MV-4-11 (cell line): Measurements from ENCODE around the gene PKHD1.

Experiments
- DNase-seq: peaks from one replicate; lab custom pipeline; 2025; lab: John Stamatoyannopoulos, UW

PKHD1 gene, protein sequence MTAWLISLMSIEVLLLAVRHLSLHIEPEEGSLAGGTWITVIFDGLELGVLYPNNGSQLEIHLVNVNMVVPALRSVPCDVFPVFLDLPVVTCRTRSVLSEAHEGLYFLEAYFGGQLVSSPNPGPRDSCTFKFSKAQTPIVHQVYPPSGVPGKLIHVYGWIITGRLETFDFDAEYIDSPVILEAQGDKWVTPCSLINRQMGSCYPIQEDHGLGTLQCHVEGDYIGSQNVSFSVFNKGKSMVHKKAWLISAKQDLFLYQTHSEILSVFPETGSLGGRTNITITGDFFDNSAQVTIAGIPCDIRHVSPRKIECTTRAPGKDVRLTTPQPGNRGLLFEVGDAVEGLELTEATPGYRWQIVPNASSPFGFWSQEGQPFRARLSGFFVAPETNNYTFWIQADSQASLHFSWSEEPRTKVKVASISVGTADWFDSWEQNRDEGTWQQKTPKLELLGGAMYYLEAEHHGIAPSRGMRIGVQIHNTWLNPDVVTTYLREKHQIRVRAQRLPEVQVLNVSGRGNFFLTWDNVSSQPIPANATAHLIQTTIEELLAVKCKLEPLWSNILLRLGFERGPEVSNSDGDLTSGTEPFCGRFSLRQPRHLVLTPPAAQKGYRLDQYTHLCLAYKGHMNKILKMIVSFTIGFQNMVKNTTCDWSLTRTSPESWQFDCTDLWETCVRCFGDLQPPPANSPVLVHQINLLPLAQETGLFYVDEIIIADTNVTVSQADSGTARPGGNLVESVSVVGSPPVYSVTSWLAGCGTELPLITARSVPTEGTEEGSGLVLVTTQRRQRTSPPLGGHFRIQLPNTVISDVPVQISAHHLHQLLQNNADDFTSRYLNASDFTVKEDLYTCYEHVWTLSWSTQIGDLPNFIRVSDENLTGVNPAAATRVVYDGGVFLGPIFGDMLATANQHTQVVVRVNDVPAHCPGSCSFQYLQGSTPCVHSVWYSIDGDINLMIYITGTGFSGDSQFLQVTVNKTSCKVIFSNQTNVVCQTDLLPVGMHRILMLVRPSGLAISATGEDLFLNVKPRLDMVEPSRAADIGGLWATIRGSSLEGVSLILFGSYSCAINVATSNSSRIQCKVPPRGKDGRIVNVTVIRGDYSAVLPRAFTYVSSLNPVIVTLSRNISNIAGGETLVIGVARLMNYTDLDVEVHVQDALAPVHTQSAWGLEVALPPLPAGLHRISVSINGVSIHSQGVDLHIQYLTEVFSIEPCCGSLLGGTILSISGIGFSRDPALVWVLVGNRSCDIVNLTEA (N-terminal part only)

DNA sequence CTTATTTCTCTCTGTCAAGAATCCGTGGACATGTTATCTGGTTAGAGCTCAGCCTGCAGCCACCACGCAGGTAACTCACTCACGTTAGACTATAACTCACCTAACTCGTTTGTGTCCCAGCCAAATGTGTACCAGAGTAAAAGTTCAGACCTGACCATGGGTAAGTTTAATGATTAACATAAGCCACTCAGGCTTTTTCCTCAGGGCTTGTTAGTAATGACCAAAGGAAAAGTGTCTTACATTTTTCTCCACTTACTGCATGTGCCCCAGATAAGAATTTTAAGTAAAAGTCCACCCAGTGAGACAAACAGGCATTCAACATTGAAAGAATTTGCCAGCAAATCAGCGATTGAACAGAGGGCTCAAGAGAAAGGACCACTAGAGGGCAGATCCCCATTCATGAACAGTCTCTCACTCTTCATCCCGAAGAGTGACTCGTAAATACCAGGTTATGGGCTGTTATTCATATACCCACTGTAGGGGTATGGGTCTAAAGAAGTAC lies at the start of gene PKHD1:
Gene PKHD1, minus strand, starts transcription at position 116 of the 502 bp plus-strand sequence. CDS start 2,680 bp downstream, outside the sequence.
- DNase-seq: no peak

DNA sequence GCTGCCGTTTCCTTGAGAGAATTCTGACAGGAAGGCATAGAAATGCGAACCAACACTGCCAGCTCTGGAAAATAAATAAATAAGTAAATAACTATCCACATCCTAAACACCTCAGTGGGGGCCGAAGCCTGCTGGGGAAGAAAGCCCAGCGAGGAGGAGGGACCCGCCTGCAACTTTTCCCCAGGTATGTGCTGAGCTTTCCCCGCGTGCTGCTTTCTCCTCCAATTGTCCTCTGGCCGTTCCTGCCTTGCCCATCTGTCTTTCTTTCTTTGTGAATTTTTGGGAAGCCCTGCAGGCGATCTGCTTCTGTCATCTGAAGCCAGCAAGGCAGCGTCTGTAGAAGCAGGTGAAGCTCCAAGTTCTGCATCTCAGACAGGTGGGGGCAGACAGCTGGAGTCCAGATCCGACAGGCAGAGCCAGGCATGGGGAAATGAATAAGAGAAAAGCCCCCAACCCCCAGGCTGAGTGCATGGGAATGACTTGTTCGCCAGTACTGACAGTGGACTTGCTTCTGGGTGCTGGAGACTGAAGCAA lies 49.6 kb upstream of the PKHD1 start:
- DNase-seq: no peak

DNA sequence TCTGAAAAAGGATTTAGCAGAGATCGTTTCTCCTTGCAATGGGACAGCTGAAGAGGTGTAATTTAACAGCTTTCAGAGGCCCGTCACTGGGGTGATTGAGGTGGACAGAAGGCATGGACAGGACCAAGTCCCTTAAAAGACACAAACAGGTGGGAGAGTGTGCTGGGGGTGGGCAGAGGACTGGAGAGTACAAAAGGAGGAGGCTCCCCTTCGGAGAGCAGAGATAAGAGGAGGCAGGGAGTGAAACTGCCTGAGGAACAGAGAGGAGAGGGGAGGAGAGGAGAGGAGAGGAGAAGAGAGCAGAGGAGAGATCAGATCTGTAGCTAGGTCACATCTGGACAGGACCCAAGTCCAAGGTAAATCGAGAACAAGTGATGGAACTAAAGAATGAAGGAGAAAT lies 48.6 kb upstream of the PKHD1 start:
- DNase-seq: no peak

DNA sequence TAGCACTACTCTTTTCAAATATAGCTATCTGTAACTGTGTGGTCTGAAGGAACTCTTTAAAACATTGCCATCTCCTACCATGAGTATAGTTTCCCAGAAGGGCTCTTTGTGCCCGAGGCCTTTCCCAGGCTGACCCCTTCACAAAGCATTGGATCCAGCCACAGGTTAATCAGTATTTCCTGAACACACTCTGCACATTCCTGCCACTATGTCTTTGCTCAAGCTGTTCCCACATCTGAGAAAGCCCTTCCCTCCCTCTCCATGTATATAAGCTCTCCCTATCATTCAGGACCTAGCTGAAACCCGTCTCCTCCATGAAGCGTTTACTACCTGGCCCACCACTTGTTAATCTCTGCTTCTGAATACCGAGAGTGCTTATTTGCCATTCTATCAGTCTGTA lies 47.8 kb upstream of the PKHD1 start:
- DNase-seq: no peak

DNA sequence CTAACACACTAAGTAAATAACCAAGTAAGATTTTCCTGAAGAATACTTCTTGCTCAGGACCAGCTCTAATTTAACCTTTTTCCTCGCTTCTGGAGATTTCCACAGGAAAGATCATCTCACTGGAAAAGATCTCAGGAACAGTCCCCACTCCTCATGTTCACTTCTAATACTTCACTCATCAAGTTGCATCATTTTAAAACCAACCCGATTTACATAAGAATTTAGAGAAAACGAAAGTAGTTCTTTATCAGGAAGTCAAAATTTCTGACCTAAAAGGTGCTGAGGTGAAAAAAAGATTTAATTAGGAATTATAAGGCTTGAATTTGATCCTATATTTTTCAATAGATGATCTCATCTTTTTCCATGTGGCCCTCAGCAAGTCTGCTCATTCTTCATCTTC lies 46.6 kb upstream of the PKHD1 start:
- DNase-seq: no peak

DNA sequence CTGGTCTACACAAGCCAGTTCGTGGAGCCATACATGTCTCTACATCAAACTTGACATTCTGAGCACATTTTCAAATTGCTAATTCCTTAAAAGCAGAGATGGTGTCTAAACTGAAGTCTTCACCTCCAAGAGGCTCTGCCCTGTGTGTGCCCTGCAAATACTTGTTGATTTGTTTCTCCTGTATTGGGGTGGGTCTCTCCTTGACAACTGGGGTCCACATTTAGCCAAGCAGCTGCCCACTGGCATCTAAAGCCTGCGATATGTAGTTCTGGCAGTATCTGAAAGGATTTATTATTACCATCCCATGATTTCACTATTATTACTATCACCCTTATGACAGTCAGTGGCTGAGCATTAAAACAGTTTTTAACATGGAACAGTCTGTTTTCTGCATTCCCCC lies 45.9 kb upstream of the PKHD1 start:
- no peak for DNase-seq

DNA sequence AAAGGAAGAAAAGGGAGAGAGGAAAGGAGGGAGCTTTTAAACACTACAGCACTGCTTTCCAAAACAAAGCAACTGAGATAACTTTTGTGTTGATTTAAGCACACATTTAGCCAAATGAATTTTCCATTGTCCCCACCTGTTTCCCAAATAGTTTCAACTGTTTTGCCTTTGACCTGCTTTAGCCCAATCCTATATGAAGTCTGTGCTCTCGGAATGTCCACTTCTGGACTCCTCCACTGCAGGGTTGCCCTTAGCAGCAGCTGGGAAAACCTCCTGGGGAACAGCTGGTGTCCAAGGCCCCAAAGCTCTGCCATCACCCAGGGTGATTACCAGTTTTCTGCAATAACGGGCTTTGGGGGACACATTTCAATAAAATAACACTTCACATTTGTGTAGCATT lies 44.9 kb upstream of the PKHD1 start:
- no peak for DNase-seq

DNA sequence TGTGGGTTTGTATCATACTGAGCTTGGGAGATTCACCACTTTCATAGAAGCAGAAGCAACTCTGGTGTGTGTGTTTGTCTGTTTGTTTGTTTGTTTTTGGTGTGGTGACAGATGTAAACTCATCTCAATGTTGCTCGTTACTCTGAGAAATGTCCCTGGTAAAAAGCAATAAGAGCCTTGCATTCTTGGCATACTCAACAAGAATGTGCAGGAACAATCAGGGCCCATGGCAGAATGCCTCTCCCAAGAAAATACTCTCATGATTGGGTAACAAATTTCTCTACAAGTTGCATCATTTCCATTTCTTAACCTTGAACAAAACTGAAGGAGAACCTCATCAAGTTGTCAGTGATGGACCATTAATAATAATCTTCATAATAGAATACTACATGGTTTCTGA lies 43.0 kb upstream of the PKHD1 start:
- DNase-seq: no peak

DNA sequence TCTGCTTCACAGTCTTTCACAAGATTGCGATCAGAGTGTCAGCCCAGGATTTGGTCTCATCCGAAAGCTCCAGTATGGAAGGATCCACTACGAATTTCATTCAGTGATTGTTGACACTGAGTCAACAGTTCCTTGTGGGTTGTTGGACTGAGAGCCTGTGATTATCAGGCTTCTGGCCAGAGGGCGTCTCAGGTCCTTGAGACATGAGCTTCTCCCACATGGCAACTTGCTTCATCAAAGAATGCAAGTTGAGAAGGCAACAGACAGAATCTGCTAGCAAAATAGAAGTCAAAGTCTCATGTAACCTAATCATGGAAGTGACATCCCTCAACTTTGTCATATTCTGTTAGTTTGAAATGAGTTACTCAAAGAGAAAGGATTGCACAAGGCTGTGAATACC lies 40.5 kb upstream of the PKHD1 start:
- no peak for DNase-seq

DNA sequence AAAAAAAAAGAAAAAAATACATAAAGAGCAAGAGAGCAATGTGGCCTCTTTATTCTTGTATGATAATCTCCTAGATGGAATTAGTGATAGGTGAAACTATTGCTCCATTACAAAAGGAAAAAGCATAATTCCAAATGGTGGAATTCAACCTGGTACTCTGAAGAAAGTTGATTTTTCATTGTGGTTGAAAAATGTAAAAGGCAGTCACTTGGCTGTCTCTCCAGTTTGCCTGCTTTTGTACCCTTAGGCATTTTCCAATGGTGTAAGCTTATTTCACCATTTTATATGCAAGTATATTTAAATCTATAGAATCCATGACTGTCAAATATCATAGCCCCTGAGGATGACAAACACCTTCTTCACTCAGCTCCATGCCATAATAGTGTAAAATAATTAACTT lies 38.8 kb upstream of the PKHD1 start:
- no peak for DNase-seq

DNA sequence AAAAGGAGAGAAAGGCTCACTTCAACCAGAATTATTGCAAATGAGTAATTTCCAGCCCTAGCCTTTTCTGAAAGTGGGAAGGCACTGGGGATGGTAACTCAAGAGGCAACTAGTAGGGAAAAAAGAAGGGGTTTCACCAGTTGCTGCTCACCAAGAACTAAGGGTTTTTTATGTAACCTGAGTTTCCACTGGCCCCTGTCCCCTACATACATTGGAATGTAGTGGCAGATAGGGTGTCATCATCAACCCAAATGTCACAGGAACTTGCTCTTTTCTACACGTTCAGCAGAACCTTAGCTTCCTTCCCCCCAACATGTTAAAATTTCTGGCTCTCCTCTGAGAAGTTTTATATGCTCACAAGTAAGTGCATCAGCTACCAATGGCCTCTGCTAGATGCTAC lies 38.2 kb upstream of the PKHD1 start:
- DNase-seq: no peak

DNA sequence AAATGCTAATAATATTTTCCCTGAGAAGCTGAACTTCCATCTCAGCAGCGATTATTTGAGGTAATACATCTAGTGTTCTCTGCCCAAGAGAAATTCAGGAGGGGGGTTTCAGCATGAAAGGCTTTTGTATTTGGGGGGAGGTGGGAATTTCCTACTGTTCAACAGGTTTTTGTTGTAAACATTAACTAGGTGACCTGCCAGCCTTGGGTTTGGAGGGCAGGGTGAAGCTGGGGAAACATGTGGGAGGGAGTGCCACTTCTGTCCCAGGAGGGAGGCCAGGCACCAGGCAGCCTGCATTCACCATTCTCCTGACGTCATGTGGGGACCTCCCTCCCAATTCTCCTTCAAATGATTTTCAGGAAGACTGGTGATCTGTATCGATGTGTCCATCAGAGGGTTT lies 37.7 kb upstream of the PKHD1 start:
- no peak for DNase-seq

DNA sequence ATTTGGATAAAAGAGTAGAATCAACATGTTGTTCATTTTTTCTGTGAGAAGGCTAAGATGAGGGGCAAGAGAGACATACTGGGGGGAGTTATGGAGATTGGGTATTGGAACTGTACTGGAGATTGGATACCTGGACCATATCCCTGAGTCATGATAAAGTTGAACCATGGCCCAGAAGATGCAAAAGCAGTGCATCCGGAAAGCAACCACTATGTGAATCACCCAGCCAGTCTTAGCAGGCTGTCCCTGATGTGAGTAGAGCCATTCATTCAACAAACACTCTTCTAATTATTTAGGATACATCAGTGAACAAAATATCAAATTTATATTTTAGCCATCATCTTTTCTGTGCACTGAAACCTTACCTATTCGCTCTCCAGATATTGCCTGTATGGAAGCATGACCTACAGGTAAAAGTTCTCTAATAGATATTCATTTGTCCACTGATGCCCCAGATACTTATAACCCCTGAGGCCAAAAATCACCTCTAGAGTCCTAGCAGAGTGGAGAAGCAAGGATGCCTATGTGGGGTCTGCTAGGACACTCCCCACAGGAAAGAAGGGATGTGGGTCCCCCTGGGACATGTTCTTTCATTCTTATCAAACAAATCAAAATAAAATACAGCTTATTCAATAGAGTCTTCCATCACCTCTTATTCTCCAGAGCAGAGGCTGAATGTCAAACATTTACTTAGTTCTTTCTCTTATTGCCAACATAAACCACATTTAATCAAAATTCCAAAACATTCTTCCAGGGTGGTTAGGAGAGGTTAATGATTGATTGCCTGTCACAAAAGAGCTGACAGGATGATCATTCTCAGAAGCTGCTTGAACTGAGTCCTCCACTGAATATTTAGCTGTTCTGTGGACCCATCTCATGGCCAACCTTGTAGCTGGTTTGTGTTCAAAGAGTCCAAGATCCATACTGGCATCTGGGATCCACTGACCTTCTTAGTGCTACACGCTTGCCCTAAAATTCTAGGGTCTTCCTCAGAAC lies 37.0 kb upstream of the PKHD1 start:
- no peak for DNase-seq

DNA sequence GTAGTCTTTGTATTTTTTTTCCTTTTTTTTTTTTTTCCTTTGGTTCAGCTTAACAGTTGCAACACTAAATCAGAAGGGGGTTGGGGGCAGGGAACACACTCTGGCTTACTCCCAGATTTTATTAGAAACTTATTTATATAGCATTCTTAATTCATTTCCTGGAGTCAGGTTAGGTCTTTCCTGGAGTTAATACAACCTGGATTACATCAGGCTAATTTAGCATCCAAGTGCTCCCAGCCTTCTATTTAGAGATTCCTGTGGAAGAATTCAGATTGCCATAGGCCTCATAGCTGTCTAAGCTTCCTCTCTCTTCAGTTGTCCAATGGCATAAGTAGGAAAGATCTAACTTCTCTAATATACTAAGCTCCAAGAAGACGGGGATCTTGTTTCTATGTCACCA lies 35.8 kb upstream of the PKHD1 start:
- no peak for DNase-seq

DNA sequence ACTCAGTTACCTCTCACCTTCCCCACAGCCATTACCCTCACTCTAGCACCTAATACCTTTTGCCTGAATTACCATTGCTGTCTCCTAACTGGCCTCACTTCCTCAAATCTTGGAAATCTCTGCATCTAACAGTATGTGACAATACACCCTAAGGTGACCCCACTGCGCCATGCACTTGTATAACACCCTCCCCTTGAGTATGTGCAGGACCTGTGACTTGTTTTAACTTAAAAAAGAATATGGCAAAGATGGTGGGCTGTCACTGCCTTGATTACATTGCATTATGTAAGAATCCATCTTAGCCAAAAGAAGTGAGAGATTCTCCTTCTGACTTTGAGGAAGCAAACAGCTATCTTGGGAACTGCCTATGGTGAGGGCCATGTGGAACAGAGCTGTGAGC lies 29.9 kb upstream of the PKHD1 start:
- no peak for DNase-seq

DNA sequence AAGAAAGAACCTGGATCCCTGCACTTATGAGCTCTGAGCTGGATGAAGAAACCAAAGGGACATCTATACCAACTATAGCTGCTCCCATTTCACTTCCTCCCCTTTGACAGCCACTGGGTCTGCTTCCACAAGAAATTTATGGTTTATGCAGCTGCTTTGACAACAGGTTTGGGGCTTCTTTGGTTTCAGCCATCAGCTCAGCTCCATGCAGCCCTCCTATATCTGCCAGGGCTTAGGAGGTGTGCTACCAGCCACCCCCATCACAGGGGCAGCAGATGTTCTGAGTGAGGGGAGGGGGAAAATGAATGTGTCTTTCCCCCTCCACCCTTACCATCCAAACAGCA lies 29.2 kb upstream of the PKHD1 start:
- DNase-seq: no peak

DNA sequence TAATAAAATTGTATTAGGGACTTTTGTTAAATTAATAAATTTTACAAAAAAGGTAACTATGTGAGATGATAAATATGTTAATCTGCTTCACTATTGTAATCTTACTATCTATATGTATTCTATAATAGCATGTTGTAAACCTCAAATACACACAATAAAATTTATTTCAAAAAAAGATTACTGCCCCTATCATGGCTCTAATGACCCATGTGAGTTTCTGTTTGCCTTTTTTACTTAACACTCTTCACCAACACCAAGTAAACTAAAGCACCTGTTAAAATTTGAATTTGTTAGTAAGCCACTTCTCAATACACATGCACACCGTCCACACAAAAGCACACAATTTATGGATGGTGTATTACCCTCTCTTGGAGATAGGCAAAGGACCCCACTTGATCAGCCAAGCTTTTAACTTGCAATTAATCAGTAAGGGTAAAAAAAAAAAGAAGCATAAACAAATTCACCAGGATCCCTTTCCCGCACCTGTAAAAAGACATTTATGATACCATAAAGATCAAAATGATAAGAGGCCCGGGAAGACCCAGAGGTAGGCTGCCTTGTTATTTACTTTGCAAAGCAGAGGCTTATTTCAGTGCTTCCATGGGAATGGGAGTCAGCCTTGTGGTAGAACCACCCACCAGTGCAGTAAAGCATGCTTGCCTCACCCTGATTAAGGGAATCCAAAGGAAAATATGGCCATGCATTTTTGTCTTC lies 28.6 kb upstream of the PKHD1 start:
- DNase-seq: no peak

DNA sequence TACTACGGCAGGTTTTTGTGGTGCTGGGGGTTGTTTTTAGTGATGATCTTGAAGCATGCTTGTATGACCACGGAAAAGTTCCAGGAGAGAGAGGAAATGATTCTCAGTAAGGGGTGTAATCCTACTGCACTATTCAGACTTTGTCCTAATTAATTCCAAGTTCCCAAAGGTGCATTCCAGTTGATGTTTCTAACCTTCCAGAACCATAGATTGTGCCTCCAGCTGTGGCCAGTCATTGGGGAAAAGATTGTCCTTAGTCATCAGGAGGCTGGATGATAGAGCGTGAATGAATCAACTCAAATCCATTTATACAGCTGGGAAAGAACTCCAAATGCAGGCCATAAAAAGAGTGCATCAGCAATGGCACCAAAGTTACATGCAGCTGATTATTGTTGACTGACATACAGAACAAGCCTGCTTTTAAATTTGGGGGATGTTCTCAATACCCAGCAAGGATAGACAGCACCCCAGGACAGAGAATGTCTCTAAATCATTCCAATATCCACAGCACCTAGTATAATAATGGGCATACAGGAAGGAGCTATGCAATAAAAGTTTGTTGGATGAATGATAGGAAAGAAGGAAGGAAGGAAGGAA lies 27.8 kb upstream of the PKHD1 start:
- DNase-seq: no peak

DNA sequence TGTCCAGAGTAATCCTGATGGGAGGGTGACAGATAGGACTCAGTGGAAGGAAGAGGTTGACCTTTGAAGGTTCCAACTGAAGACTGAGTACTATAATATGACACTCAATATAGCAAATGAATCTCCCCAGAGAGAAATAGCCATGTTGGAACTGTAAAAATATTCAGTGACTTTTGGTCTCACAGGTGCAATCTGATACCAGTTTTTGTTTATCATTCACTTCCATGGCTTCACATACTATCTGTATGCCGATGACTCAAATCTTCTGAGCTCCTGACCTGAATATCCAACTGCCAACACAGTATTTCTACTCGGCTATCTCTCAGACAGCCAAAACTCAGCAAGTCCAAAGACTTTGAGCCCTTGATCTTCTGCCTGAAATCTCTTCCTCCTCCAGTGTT lies 21.8 kb upstream of the PKHD1 start:
- no peak for DNase-seq

DNA sequence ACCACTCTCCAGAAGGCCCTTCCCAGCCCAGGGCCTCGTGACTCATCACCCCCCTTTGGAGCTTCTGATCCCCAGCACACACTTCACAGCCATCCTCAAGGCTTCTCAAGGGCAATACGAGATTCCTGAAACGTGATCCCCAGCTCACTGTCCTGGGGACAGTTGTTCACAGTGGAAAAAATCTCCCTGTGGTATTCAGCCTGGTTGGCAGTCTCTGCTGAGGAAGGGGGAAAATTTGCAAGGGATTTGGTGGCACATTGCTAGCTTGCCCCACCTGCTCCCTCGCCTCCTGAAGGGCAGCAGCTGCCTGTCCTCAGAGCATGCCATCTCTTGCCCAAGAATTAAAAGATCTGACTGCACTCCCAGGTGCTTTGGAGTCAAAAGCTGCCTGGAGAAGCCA lies 20.7 kb upstream of the PKHD1 start:
- DNase-seq: no peak
